HUES48 (cell line): ENCODE results near the gene BPIFB3.

Source experiments
- H3K27ac ChIP-seq: one replicate; pipeline ENCODE4 v1.7.0; 2013; ENCODE audit warnings: low read depth, low read length, inconsistent platforms
- H3K27me3 ChIP-seq: 2 replicates; pipeline ENCODE4 v1.6.1; 2013; ENCODE audit warnings: mild to moderate bottlenecking, low read length; ENCODE audit not compliant: control insufficient read depth, insufficient read depth
- H3K36me3 ChIP-seq: 2 replicates; pipeline ENCODE4 v1.6.1; 2013; ENCODE audit warnings: low read length; ENCODE audit not compliant: control insufficient read depth, insufficient read depth
- H3K4me1 ChIP-seq: 2 replicates; pipeline ENCODE4 v1.6.1; 2013; ENCODE audit warnings: mild to moderate bottlenecking, low read length; ENCODE audit not compliant: control insufficient read depth, insufficient read depth
- H3K4me3 ChIP-seq: 2 replicates; pipeline ENCODE4 v1.5.1; 2013; ENCODE audit warnings: mild to moderate bottlenecking, low read depth, low read length
- H3K9ac ChIP-seq: 2 replicates; pipeline ENCODE4 v1.6.1; 2013; ENCODE audit warnings: mild to moderate bottlenecking, low read depth, low read length, moderate library complexity
- H3K9me3 ChIP-seq: 2 replicates; pipeline ENCODE4 v1.6.1; 2013; ENCODE audit warnings: low read length; ENCODE audit not compliant: control insufficient read depth, insufficient read depth

The BPIFB3 gene

GRCh38 chr20:33018169-33018931 is 35.4 kb upstream of the BPIFB3 start:
- no peak overlapping the region for H3K27ac ChIP-seq
- H3K4me3 ChIP-seq = no peak overlapping the region
- H3K4me1 ChIP-seq = no peaks in the 10 kb centered on the region
- H3K36me3 ChIP-seq = no peaks in the 10 kb centered on the region
- H3K9ac ChIP-seq = no peak overlapping the region
- no peaks in the 10 kb centered on the region for H3K9me3 ChIP-seq
- H3K27me3 ChIP-seq = no peaks in the 10 kb centered on the region

DNA sequence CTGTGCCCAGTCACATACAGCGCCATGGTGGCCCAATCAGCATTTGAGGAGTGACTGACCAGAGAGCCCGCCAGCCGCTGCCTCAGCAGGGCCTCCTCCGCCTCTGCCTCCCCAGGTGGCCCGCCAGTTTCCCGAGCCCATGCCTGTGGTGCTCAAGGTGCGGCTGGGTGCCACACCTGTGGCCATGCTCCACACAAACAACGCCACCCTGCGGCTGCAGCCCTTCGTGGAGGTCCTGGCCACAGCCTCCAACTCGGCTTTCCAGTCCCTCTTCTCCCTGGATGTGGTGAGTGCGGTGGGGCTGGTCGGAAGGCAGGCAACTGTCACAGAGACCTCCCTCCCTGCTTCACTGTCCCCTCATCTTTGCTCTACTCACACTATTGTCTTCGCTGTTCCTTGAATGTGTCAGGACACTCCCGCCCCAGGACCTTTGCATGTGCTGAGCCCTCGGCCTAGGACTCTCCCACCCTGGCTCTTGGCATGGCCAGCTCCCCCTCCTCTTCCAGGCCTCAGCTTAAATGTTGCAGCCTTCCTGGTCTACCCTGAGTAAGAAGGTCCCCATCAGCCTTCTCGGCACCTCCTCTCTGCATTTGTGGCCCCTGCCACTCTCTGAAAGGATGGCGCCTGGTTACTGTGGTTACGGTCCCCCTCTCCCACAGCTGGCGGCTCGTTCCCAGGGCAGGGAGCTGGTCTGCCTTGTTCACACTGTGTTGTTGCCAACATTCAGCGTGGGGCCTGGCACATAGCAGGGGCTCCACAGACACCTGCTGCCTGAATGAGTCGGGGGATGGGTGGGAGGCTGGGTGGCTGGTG is 34.0 kb upstream of the BPIFB3 start:
- H3K4me1 ChIP-seq = no peaks in the 10 kb centered on the region
- no peaks in the 10 kb centered on the region for H3K36me3 ChIP-seq
- H3K9me3 ChIP-seq = no peaks in the 10 kb centered on the region
- H3K4me3 ChIP-seq = no peak overlapping the region
- H3K9ac ChIP-seq = no peak overlapping the region
- no peaks in the 10 kb centered on the region for H3K27me3 ChIP-seq
- H3K27ac ChIP-seq = no peak overlapping the region

DNA sequence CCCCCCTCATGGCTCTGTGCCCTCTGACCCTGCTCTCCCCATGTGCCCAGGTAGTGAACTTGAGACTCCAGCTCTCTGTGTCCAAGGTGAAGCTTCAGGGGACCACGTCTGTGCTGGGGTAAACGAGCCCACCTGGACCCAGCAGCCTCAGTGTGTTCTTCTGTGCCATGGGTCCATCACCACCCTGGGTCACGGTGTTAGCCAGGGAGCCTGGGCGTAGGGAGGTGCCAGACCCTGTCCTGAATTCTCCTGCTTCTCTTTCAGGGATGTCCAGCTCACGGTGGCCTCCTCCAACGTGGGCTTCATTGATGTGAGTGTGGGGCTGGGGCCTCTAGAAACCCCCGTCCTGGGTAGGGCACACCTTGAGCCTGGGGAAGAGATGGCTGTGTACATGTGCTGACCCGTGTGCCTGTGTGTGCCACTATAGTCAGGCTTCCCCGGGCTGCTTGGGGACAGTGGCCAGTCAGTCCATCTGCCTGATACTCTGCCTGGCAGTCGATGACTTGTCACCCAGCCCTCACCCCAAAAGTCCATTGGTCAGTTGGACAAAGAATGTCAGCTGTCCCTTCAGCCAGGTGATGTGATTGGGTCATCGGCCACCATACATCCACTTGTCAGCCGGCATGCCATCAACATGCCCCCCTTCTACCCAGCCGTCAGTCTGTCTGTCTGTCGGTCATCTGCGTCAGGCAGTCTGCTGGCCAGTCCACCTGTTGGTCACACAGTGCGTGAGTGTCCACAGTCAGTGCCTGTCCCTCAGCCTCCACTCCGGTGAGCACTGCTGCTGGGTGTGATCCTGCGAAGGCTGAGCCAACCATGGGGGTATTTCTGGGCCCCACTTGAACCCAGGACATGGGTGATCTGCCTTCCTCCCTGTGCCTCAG is 33.2 kb upstream of the BPIFB3 start:
- no peaks in the 10 kb centered on the region for H3K27me3 ChIP-seq
- no peak overlapping the region for H3K9ac ChIP-seq
- H3K36me3 ChIP-seq = no peaks in the 10 kb centered on the region
- no peaks in the 10 kb centered on the region for H3K4me1 ChIP-seq
- no peak overlapping the region for H3K4me3 ChIP-seq
- no peaks in the 10 kb centered on the region for H3K9me3 ChIP-seq
- no peak overlapping the region for H3K27ac ChIP-seq

- H3K36me3 ChIP-seq = no peaks in the 10 kb centered on the region
- no peak overlapping the region for H3K27ac ChIP-seq
- H3K27me3 ChIP-seq = no peaks in the 10 kb centered on the region
- no peaks in the 10 kb centered on the region for H3K4me1 ChIP-seq
- no peaks in the 10 kb centered on the region for H3K9me3 ChIP-seq
- no peak overlapping the region for H3K4me3 ChIP-seq
- H3K9ac ChIP-seq = no peak overlapping the region
Observed at GRCh38 chr20:33021879-33022278, 31.8 kb upstream of the BPIFB3 start.

DNA sequence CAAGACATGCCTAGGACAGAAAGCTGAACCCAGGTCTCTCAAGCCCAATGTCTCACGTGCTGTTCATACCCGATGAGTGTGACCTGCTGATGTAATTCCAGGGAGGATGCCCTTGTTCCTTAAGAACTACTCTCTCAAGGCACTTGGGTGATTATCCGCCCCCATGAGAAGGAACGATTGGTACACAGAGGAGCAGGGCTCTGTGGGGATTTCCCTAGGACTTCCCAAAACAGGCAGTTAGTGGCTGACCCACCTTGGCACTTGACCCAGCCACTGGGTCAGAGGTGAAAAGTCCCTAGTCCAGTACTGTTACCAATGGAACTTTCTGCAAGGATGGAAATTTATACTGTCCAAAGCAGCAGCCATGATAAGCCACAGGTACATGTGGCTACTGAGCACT is 31.4 kb upstream of the BPIFB3 start:
- Histone ChIP-seq H3K4me1 (no peaks in the 10 kb centered on the region), H3K36me3 (no peaks in the 10 kb centered on the region), H3K27ac (no peak overlapping the region), H3K9ac (no peak overlapping the region), H3K27me3 (no peaks in the 10 kb centered on the region), H3K4me3 (no peak overlapping the region), H3K9me3 (no peaks in the 10 kb centered on the region)

DNA sequence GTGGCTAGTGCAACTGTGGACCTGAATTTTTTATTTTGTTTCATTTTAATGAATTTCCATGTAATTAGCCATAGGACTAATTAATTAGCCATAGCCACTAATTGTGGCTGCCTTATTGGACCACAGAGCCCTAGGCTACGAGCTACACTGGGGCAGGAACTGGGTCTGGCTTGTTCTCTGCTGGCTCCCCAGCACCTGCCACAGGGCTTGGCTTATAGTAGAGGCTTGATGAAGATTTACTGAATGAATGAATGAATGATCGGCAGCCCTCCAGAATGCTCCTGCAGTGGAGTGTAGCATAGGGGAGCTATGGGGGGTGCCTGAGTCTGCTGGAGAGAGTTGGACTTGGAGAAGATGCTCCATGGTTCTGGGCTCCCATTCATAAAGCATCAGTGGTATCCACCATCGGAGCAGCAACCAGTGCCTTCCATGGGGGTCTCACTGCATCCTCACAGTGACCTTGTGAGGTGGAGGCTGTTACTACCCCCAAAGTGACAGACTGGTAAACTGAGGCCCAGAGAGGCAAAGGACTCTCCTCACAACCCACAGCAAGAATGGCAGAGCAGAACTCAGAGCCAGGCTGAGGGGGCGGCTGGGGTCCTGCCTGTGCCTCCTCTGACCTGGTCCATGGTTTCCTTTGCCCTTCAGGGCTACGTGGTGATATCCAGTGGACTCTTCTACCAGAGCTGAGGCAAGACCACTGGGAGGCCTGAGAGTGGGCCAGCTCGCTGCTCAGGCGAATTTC is 30.8 kb upstream of the BPIFB3 start:
- Histone ChIP-seq H3K4me1 (no peaks in the 10 kb centered on the region), H3K27ac (no peak overlapping the region), H3K9me3 (no peaks in the 10 kb centered on the region), H3K27me3 (no peaks in the 10 kb centered on the region; the same call in 1 of the 2 replicates), H3K9ac (no peak overlapping the region), H3K4me3 (no peak overlapping the region), H3K36me3 (no peaks in the 10 kb centered on the region)

DNA sequence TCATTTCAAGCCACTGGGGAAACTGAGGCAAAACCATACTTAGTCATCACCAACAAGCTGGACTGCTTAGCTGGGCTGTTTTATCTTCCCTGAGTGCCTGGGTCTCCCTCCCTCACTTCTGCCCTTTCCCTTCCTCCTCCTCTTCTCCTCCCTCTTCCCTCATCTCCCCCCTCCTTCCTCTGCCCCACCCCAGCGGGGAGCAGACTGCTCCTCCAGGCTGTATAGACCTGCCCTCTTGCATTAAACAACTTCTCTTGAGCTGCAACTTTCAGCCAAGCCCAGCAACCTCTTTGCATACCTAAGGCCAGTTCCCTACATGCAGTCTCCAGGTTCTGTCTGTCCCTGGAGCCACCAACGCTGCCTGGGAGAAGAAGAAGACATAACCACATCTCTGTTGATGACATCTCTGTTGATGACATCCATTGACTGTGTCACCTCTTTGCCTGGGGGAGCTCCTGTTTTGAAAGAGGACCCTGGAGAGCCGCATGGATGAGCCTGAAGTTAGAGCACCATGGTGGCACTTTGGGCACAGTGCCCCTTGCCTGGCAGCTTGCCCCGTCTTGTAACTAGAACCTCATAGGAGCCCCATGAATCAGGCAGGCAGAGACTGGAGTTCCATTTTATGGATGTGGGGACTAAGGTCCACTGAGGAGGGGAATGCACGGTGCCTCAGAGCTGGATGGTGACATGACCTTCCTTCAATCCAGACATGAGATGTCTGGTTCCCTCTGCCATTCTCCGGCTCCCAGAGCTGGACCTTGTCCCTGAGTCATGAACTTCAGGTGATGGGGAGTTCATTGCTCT is 30.1 kb upstream of the BPIFB3 start:
- no peaks in the 10 kb centered on the region for H3K36me3 ChIP-seq
- H3K27me3 ChIP-seq = no peaks in the 10 kb centered on the region; the same call in 1 of the 2 replicates
- no peak overlapping the region for H3K4me3 ChIP-seq
- no peaks in the 10 kb centered on the region for H3K9me3 ChIP-seq
- H3K4me1 ChIP-seq = no peaks in the 10 kb centered on the region
- H3K27ac ChIP-seq = no peak overlapping the region
- H3K9ac ChIP-seq = no peak overlapping the region

- H3K9ac ChIP-seq = no peak overlapping the region
- H3K27ac ChIP-seq = no peak overlapping the region
- H3K36me3 ChIP-seq = no peaks in the 10 kb centered on the region
- no peaks in the 10 kb centered on the region; the same call in 1 of the 2 replicates for H3K27me3 ChIP-seq
- H3K4me1 ChIP-seq = no peaks in the 10 kb centered on the region
- H3K9me3 ChIP-seq = no peaks in the 10 kb centered on the region
- H3K4me3 ChIP-seq = no peak overlapping the region
Observed at GRCh38 chr20:33024243-33024560, 29.5 kb upstream of the BPIFB3 start.

DNA sequence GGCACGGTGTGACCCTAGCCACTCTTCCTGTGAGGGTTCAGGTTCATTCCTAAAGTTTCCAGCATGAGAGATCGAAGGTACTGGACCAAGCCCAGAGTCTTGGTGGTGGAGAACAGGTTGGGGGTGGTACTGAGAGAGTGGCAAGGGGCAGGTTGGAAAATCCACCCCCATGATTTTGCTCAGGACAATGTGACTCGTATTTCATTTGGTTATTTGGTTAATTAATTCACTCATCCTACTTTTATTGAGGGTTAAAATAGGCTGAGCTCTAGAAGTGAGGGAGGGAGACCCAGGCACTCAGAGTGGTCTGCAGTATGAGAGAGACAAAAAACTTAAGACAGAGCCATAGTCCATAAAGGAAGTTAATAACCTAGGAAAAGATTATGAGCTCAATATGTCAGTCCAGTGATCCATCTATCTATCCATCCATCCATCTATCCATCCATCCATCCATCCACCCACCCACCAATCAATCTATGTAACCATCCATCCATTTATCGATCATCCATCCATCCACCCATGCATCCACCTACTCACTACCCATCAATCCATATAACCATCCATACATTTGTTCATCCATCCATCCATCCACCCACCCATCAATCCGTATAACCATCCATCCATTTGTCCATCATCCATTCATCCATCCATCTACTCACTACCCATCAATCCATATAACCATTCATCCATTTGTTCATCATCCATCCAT is 28.9 kb upstream of the BPIFB3 start:
- Histone ChIP-seq H3K36me3 (no peaks in the 10 kb centered on the region), H3K4me1 (no peaks in the 10 kb centered on the region), H3K4me3 (no peak overlapping the region), H3K27ac (no peak overlapping the region), H3K9ac (no peak overlapping the region), H3K27me3 (no peaks in the 10 kb centered on the region; the same call in 1 of the 2 replicates), H3K9me3 (no peaks in the 10 kb centered on the region)
